Smooth muscle cell (in vitro differentiated cells): ENCODE data around the gene MICAL3. TPM values are rescaled to one million over a fixed set of nuclear protein-coding genes. Genes with fewer than 3 reads are reported as not detected.

Experiments
- DNase-seq: peaks from one replicate; lab custom pipeline; 2025; ENCODE audit not compliant: unreplicated experiment; lab: John Stamatoyannopoulos, UW
- H2AFZ ChIP-seq: fragments of 200-600 bp; sonication (generic); 2 replicates; pipeline ENCODE4 v1.6.0; 2016; ENCODE audit warnings: antibody characterized with exemption, low read depth, mild to moderate bottlenecking
- H3F3A ChIP-seq: fragments of 200-600 bp; sonication (generic); 2 replicates; pipeline ENCODE4 v1.6.0; 2017; ENCODE audit warnings: antibody characterized with exemption, low read depth
- H3K27ac ChIP-seq: fragments of 200-600 bp; sonication (generic); 2 replicates; pipeline ENCODE4 v1.5.1; 2016; ENCODE audit warnings: low read depth, mild to moderate bottlenecking
- H3K27me3 ChIP-seq: fragments of 200-600 bp; sonication (generic); 2 replicates; pipeline ENCODE4 v1.6.1; 2016; ENCODE audit warnings: low read depth, mild to moderate bottlenecking
- H3K36me3 ChIP-seq: fragments of 200-600 bp; sonication (generic); 2 replicates; pipeline ENCODE4 v1.5.1; 2016; ENCODE audit warnings: low read depth
- H3K4me1 ChIP-seq: fragments of 200-600 bp; sonication (generic); 2 replicates; pipeline ENCODE4 v1.5.1; 2016; ENCODE audit warnings: low read depth
- H3K4me2 ChIP-seq: fragments of 200-600 bp; sonication (generic); 2 replicates; pipeline ENCODE4 v1.6.0; 2016; ENCODE audit warnings: mild to moderate bottlenecking
- H3K4me3 ChIP-seq: fragments of 200-600 bp; sonication (generic); 2 replicates; pipeline ENCODE4 v1.5.1; 2016; ENCODE audit warnings: mild to moderate bottlenecking
- H3K79me2 ChIP-seq: fragments of 200-600 bp; sonication (generic); 2 replicates; pipeline ENCODE4 v1.6.0; 2016; ENCODE audit warnings: low read depth, mild to moderate bottlenecking
- H3K9ac ChIP-seq: fragments of 200-600 bp; sonication (generic); 2 replicates; pipeline ENCODE4 v1.6.0; 2016; ENCODE audit warnings: low read depth
- H3K9me3 ChIP-seq: fragments of 200-600 bp; sonication (generic); replicated peaks from 2 replicates; pipeline ENCODE4 v1.5.1; 2016; ENCODE audit warnings: low read depth
- H4K20me1 ChIP-seq: fragments of 200-600 bp; sonication (generic); 2 replicates; pipeline ENCODE4 v1.6.0; 2016; ENCODE audit warnings: low read depth
- CTCF ChIP-seq: fragments of 200-600 bp; sonication (generic); IDR thresholded peaks from 2 replicates; pipeline ENCODE4 v1.5.1; 2017; ENCODE audit warnings: borderline replicate concordance, mild to moderate bottlenecking, antibody characterized with exemption; ENCODE audit not compliant: insufficient read depth, poor library complexity, severe bottlenecking
- WGBS: methylation state at CpG from one replicate; pipeline ENCODE4 v1.1.7; 2016; ENCODE audit warnings: low lambda C conversion rate; 5-methylcytosine and 5-hydroxymethylcytosine counted together
- polyA plus RNA-seq: library from polyadenylated mRNA; unstranded; fragments of >200 nt; fragmentation: Nextera tagmentation; extraction: Ambion mirVana; gene quantifications from 2 replicates; pipeline ENCODE4 v1.2.1, GENCODE V29; 2016
- total RNA-seq: library from RNA; depleted of rRNA; stranded (reverse); fragments of >200 nt; gene quantifications from 2 replicates; pipeline ENCODE4 v1.2.3, GENCODE V29; 2014

The MICAL3 gene
- total and polyA plus RNA-seq, 2 experiments from 2014 or later = 3.1 to 28.6 TPM

GRCh38 chr22:17950651-17951214 lies 73.6 kb downstream of the MICAL3 start:
- peaks cover 70% of the 10 kb centered on the region for H3K79me2 ChIP-seq
- no peaks in the 10 kb centered on the region for H3K36me3 ChIP-seq
- H3F3A ChIP-seq = peaks cover 8% of the 10 kb centered on the region
- peaks cover 77% of the 10 kb centered on the region for H4K20me1 ChIP-seq
- no peak overlapping the region for H3K9ac ChIP-seq
- no peak overlapping the region for H2AFZ ChIP-seq
- peak overlapping the region; percentile 29 for H3K27ac ChIP-seq
- no peaks in the 10 kb centered on the region for H3K27me3 ChIP-seq
- peak overlapping the region; percentile 15 for H3K4me2 ChIP-seq
- DNase-seq = no peak
- H3K9me3 ChIP-seq = no peaks in the 10 kb centered on the region
- H3K4me3 ChIP-seq = no peak overlapping the region
- WGBS = 41% methylated on average over 10 of the region's 10 CpGs
- no peak for TF ChIP-seq CTCF
- peaks cover 15% of the 10 kb centered on the region for H3K4me1 ChIP-seq

- DNase-seq = no peak
- peaks cover 77% of the 10 kb centered on the region for H4K20me1 ChIP-seq
- H2AFZ ChIP-seq = no peak overlapping the region
- H3K27me3 ChIP-seq = no peaks in the 10 kb centered on the region
- H3K4me3 ChIP-seq = no peak overlapping the region
- peaks cover 73% of the 10 kb centered on the region for H3K79me2 ChIP-seq
- H3K9me3 ChIP-seq = no peaks in the 10 kb centered on the region
- peaks cover 14% of the 10 kb centered on the region for H3K4me1 ChIP-seq
- no peak overlapping the region for H3K9ac ChIP-seq
- 99% methylated on average over 13 of the region's 14 CpGs for WGBS
- peaks cover 8% of the 10 kb centered on the region for H3F3A ChIP-seq
- no peak overlapping the region for H3K4me2 ChIP-seq
- no peak for TF ChIP-seq CTCF
- peak overlapping the region; percentile 29 for H3K27ac ChIP-seq
- no peaks in the 10 kb centered on the region for H3K36me3 ChIP-seq
These were observed 74.5 kb downstream of the MICAL3 start for GRCh38 chr22:17949642-17950473.

GRCh38 chr22:17948101-17948500 lies 76.3 kb downstream of the MICAL3 start:
- Histone ChIP-seq H3K9ac (no peak overlapping the region), H3K36me3 (no peaks in the 10 kb centered on the region), H2AFZ (no peak overlapping the region), H4K20me1 (peaks cover 79% of the 10 kb centered on the region), H3K9me3 (no peaks in the 10 kb centered on the region), H3K79me2 (peaks cover 81% of the 10 kb centered on the region), H3K4me2 (no peak overlapping the region), H3K27ac (no peak overlapping the region), H3K27me3 (no peaks in the 10 kb centered on the region), H3K4me3 (no peak overlapping the region), H3F3A (peaks cover 8% of the 10 kb centered on the region), H3K4me1 (peaks cover 24% of the 10 kb centered on the region)
- 92% methylated on average over 9 of the region's 9 CpGs for WGBS
- no peak for TF ChIP-seq CTCF
- DNase-seq = no peak
